T-helper 1 cell treated with Interleukin-12 subunit alpha and Interleukin-12 subunit beta and Interleukin-4 antibody, amounts not matched to agents 30 ng/mL and 1 ng/mL, for 36 hours (primary cell): Measurements from ENCODE around the gene AOPEP. TPM values are rescaled to one million over a fixed set of nuclear protein-coding genes. Genes with fewer than 3 reads are reported as not detected.

Source experiments
- intact Hi-C: fragments of 100-400 bp; cut with micrococcal nuclease; formaldehyde crosslinking; loops from one replicate; pipeline ENCODE4 v1.15.1; 2024
- total RNA-seq: library from RNA; stranded (reverse); gene quantifications from 2 replicates; pipeline ENCODE4 v1.2.3, GENCODE V29; 2022

AOPEP gene
- total RNA-seq, 1 donor from 2014 or later, result 19.7 TPM

DNA sequence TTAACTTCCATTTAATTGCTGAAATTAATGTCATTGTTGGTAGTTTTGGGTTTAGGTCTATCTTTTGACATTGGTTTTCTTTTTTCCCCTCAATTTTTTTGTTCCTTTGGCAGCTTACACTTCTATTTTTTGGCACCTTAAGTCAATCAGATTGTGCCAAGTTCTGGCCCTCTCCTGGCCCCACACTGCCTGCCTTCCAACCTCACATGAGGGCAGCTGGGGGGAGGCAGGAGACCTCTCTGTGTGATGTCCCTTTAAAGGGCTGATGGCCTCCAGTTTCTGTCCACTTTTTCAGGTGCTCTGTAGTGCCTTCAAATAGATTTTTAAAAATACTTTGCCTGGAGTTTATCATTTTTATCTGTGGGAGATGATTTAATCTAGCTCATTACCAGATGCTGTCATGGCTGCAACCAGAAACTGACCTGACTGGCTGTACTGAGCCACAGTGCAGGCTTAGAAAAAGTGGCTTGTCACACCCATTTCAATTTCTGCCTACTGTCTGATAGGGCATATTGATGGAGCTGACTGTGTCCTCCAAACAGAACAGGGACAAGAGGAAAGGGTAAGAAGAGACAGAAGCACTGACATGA is 394.4 kb downstream of the AOPEP start:
- intact Hi-C loops, result no loop called here

DNA sequence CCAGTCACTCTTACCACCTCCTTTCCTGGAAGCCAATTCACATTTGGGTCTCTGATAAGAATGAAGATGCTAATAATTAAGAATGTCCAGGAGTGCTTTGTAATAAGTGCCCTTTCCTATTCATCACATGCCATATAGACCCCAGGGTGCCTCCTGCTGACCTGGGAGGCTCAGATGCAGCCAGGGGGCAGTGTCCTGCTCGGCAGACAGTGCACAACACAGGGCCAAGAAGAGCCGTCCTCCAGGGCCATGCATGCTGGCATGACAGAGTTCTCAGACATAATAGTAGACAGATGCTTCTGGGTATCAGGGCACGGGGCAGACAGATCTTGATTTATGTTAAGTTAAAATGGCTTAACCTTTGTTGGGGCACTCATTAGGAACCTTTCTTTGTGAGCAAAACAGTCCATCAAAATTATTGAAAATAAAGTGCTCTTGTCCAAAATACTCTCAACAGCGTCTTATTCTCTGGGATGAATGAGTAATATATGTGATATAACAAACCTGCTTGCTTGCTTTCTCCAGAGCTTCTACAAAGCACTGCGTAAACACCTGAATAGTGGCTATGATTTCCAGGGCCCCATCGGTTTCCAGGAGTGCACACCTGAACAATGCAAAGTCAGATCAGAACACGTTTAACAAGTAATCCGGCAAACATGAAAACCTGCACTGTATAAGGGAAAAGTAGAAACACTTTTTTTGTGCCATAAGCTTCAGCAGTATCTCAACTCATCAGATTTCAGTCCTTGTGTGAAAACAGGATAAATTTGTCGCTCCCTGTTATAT is 398.3 kb downstream of the AOPEP start:
- intact Hi-C loops, result loop anchor here (5.0 kb wide), 1 partner anchor 262 kb away; no protein-coding TSS in a partner anchor

DNA sequence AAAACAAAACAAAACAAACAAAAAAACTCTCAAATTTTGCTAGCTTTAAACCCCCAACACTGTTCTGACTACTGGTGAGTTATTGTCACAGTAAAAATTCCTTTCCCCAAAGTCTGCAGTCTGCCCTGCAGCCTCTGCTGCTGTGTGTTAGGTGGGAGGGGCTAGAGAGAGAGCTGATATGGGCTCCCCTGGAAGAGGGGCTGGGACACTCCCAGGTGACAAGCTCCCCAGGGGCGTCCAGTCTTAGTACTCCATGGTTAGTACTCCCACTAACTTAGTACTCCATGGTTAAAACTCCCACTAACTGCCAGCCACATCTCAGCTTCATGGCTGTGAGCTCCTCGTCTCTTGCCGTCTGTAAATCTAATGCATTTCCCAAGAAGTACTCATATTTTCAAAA is 399.2 kb downstream of the AOPEP start:
- intact Hi-C loops, result loop anchor here (5.0 kb wide), 1 partner anchor 263 kb away; no protein-coding TSS in a partner anchor

DNA sequence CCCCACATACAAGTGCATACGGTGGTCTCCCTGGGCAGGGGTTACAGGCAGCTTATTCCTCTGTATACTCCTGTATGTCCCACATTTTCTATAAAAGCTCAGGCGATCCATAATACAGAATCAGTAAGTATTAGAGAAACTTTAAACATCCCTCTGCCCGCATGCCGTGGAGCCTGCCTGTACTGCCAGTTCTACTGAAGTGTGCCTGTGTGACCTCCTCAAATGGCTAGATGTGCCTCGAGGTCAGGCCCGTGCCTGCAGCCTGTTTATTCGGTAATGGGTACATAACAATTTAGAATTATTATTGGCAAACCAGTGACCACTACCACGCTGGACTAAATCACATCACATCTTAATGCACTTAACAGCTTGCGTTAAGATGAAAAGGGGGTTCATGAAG is 400.2 kb downstream of the AOPEP start:
- intact Hi-C loops, result loop anchor here (1.0 to 5.0 kb wide), 3 partner anchors 264 to 445 kb away; no protein-coding TSS in a partner anchor

DNA sequence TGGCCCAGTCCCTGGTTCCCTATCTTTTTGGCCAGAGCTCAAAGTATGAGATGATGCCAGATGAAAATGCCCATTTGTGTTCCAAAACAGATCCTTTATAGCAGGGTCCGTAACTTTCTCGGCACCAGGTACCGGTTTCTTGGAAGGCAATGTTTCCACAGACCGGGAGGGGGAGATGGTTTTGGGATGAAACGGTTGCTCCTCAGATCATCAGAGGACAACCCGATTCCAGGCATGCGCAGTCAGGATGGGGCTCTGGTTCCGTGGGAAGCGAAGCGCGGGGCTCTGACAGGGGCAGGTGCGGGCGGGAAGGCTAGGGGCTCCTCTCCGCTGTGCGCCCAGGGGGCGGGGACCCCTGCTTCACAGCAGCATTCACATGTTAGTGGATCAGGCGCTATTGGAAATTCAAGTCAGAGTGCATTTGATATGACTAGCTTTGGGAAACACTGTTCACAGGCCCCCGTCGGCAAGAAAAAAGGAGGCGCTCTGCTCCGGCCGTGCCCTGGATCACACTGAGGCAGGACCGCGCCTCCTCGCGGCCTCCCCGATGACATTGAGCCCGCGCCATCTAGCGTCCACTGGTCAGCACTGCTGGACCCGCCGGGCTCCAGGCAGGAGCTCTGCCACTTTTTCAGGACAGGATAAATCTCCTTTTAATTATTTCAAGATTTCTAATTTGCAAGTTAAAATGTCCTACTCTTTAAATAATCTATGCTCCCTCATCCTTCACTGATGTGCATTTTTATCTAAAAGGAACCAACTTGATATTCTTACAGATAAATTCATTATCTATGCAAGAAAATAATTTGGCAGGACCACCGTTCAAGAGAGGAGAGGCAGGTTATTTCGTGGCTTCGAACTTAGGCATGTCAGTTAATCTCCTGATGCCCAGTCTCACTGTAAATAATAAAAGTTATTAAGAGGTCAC is 401.0 kb downstream of the AOPEP start:
- intact Hi-C loops, result loop anchor here (1.0 to 5.0 kb wide), 3 partner anchors 265 to 446 kb away; no protein-coding TSS in a partner anchor

DNA sequence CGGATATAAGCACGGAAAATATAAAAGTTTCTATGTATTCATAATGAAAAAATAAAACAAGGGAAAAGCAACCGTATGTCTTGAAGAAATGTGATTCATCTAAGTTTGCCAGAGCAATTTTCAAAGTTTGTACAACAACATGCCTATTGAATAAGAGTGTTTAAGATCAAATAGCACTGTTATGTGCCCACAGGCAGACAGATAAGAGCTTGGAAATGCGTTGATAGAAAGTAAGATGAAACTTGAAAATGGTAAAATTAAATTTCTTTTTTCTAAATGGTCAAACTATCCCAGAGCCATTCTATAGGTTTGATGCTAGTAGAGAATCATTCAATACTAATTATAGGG is 401.7 kb downstream of the AOPEP start:
- intact Hi-C loops, result loop anchor here (5.0 kb wide), 1 partner anchor 266 kb away; no protein-coding TSS in a partner anchor

DNA sequence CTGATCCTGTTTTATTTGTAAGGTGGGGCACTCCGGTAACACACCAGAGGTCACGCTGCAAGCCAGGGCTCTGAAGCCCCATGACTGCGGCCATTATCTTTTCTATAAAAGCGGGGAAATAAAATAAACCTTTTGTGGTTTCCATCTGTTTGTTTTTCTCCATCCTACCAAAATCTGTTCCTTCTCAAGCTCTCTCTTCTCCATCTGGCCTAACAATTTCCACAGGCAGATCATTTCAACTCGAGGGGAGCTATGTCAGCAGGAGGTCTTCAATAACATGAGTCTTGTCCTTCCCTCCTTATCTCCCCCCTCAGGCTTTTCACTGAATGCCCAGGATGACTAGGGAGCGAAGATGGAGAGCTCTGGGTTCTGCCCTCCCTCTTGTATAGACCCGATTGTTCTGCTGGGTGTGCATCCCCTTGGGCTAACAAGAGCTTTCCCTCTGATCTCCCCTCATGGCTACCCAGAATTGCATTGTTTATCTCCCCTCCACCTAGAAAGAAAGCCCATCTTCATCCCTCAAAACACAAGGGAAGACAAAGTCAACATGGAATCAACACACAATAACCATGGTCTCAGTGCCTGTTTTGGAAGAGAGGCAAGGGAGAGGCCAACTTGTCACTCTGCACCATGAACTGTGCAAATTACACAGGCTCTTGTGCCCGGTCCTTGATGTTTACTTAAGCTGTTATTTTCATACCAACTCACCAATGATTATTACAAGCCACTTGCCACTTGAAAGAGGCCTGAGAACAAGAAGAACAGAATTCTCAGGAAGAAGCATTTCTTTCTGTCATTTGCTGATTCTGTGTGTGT is 403.2 kb downstream of the AOPEP start:
- intact Hi-C loops, result loop anchor here (2.0 to 5.0 kb wide), 4 partner anchors 122 to 403 kb away; partner anchors contain the start of gene AOPEP

DNA sequence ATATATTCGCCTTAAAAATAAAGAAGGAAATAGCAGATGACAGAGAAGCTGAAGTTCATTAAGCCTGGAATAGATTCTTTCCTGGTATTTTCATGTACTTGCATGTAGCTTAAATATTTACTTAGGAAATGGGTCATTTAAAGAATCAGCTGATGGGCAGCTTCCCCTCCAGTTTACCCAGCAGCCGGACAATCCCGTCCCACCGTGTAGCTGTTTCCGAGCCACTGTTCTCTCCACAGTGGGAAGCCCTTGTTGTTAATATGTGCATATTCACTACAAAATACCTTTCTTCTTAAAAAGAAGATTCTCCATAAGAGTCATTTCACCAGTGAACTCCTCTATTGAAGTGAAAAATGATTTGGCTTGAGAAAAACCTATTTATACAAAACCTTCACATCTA is 404.0 kb downstream of the AOPEP start:
- intact Hi-C loops, result loop anchor here (2.0 to 5.0 kb wide), 3 partner anchors 123 to 404 kb away; partner anchors contain the start of gene AOPEP

DNA sequence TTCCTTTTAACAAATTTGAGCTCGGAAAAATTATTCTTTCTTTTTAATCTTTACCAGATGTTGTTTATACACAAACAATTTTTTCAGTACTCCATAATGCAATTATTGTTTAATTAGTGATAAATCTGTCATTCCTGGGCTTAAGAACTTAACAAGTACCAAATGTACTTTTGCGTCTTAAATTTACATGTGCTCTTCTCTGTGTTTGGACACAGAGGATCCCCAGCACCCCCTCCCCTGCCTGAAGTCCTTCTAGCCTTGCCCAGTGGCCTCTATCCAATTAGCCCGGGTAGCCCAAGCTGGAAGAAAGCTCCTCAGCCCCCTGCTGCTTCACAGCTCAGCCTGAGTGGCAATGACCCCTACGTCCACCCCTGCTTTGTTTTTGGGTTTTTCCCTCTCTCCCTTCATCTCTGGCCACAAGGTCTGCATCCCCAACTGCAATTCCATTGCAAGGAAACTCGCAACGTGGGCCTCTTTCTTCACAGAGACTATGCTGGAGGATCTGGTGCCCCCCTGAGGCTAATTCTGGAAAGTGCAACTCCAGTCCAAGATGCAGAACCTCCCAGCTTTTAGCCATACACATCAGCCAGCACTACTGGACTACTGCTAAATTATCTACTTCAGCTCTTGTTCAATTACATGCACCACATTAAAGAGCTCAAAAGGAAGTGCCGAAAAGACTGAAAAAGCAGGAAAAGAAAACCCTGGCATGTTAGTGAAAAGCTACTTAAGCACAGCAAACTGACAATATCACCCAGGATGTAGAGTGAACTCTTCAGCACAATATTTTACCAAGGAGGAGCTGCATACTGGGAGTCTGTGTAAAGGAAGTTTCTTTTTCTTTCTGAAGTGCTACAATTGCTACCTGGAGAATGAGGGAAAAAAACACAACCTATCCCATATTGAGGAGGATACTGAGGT is 404.8 kb downstream of the AOPEP start:
- intact Hi-C loops, result loop anchor here (1.0 to 5.0 kb wide), 7 partner anchors 124 to 1087 kb away; partner anchors contain the start of gene AOPEP

DNA sequence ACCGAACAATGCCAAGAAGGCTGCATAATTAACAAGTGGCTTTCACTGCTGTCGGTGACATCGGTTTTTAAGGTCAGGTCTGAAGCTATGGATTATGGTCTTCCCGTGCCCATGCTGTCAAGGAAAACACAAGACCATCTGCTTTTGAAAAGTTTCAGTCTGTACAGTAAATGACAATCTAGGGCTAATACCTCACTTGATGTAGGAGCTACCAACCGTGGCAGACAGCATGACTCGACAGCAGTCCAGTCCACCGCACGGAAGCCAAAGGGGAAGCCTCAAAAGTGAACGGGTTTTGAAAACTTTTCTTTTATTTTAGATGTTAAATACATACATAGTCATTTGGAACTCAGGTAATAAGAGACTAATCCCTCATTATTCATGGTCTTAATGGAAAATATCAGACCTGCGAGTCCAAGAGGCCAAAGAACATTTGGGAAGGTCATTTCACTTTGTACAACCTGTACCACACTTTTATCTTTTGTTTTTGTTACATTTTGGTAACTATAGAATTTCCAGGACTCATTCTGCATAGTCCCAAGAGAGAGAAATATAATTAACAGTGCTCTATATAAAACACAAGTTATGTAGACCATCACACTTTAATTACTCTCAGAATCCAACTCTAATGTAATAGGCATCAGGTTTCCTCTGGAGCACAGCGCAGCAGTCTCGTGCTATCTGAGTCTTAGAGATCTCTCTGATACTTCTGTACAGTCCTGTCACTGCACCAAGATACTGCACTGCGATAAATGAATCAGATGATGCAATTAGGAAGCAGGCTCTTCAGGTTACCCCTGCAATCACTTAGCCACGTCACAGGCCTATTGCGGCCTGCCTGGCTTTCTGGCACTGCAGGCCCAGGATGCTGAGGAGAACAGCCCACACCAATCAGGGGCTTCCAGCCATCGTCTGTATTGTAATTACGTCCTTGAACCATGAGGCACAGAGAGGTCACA is 406.1 kb downstream of the AOPEP start:
- intact Hi-C loops, result loop anchor here (5.0 kb wide), 1 partner anchor 125 kb away; no protein-coding TSS in a partner anchor

DNA sequence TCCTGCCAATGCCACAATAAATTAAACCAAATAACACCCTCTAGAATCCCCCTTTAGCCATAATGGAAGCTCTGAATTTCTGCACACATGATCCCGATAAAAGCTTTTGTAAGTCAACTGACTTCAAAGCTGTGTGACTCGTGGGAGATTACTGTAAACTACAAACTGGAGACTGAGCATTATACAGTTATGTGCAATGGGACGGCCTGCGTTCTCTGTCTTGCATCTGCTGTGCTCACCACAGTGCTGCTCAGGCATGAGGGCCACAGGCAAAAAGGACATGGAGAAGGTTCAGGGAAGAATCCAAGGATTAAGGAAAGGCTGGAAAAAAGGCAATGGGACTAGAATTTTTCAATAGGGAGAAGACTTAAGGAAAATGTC is 406.8 kb downstream of the AOPEP start:
- intact Hi-C loops, result loop anchor here (5.0 kb wide), 1 partner anchor 126 kb away; no protein-coding TSS in a partner anchor

DNA sequence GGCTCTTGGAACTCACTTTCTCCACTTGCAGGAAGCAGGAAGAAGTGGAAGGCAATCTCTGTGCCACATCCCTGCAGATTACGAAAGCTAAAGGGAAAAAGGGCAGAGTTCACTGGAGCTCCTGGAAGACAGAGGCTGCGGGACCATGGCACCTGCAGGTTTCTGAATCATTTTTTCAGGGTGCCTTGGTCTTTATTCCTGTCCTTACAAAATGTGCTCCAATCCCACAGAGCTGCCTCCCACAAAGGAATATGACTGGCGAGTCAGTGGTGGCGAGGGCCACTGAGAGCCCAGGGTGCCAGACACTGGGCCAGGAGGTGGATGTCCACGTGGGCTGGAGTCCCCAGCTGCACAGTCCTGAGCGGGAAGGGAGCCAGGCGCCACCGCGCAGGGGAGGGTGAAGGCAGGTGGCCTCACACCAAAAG is 408.0 kb downstream of the AOPEP start:
- intact Hi-C loops, result loop anchor here (5.0 kb wide), 1 partner anchor 127 kb away; no protein-coding TSS in a partner anchor

DNA sequence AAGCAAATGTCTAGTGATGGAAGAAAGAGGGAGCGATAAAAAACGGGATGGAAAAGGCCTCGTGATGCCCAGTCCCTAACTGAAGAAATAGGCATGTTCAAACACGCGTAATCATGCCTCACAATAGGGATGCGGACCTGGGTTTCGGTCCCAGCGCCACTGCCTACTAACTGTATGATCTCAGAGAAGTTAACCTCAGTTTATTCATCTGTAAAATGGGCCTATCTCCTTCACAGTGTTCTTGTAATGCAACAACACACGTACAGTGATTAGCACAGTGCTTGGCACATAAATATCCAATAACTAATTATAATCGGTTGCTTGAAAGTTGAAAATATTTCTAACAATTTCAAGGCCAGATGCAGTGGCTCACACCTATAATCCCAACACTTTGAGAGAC is 409.3 kb downstream of the AOPEP start:
- intact Hi-C loops, result no loop called here

Other genes with a start within 250 kb of the AOPEP start
- gene PCAT7, start 171.6 kb upstream of the AOPEP start, total RNA-seq, result not detected in 2 replicates
- gene FBP2, start 132.9 kb upstream of the AOPEP start, total RNA-seq, result not detected in 2 replicates
- gene FBP1, start 87.2 kb upstream of the AOPEP start, total RNA-seq, result 0.34 TPM in 1 of 2 replicates, not detected in the other